HepG2 (cell line): ENCODE measurements around the gene CELSR3. TPM values are rescaled to one million over a fixed set of nuclear protein-coding genes. Genes with fewer than 3 reads are reported as not detected.

Experiments used
- ATAC-seq: fragments of 200-7000 bp; cut with Tn5 transposase; 3 replicates; pipeline ENCODE4 v1.9.1; 2020; ENCODE audit warnings: mild to moderate bottlenecking, moderate library complexity
- BruUV-seq: library from RNA; stranded (reverse); fragments of 400-500 nt; replicated peaks from 2 replicates; lab custom pipeline; 2021; lab: Mats Ljungman, UMichigan
- CTCF ChIA-PET: fragments of 300-600 bp; formaldehyde crosslinking; extraction: SDS; loops from one replicate; lab custom pipeline; 2021; ENCODE audit warnings: low total read pairs, inconsistent platforms, low intra/inter-chr PET ratio; lab: Yijun Ruan, JAX
- POLR2A ChIA-PET: fragments of 350-600 bp; sonication (Branson Sonifier 250); formaldehyde crosslinking; loops from one replicate; lab custom pipeline; 2020; ENCODE audit warnings: antibody characterized with exemption, inconsistent platforms; lab: Yijun Ruan, JAX
- DNase-seq: peaks from one replicate; pipeline ENCODE4 v3.0.0-alpha.2; 2015; ENCODE audit warnings: low spot score
- FAIRE-seq: peaks from 3 replicates; lab custom pipeline; 2011; peaks lifted over from hg19 to GRCh38; lab: Jason Lieb, UNC
- H2AFZ ChIP-seq: one replicate; pipeline ENCODE4 v1.6.1; 2011; ENCODE audit warnings: low read length, inconsistent platforms
- H3K27ac ChIP-seq: fragments of 300-600 bp; 3 replicates; pipeline ENCODE4 v1.8.0; 2011; ENCODE audit warnings: mixed run types, mild to moderate bottlenecking, mixed read lengths, low read length, inconsistent platforms; ENCODE audit not compliant: insufficient read depth; ENCODE audit errors: extremely low read length
- H3K27me3 ChIP-seq, 2 experiments: fragments of 200-600 bp in 1 of 2; 2 replicates in 1 of 2; 3 replicates in 1 of 2; pipeline versions ENCODE4 v1.6.0 to v1.8.0; 2011; ENCODE audit warnings: low read length in 2 of 2, mild to moderate bottlenecking in 2 of 2, moderate library complexity in 2 of 2, inconsistent platforms in 1 of 2; ENCODE audit not compliant: insufficient read depth in 2 of 2, control insufficient read depth in 1 of 2
- H3K36me3 ChIP-seq, 2 experiments: fragments of 200-600 bp in 1 of 2; replicated peaks in 1 of 2; 2 replicates in 1 of 2; 3 replicates in 1 of 2; pipeline versions ENCODE4 v1.5.1 to v1.8.0; 2011; ENCODE audit warnings: low read length in 2 of 2, inconsistent platforms in 1 of 2; ENCODE audit not compliant: insufficient read depth in 2 of 2, control insufficient read depth in 1 of 2
- H3K4me1 ChIP-seq: 2 replicates; pipeline ENCODE4 v1.5.1; 2012; ENCODE audit warnings: low read length, inconsistent platforms; ENCODE audit not compliant: insufficient read depth
- H3K4me2 ChIP-seq: 2 replicates; pipeline ENCODE4 v1.6.0; 2011; ENCODE audit warnings: low read depth, low read length, inconsistent platforms
- H3K4me3 ChIP-seq, 3 experiments: fragments of 200-600 bp in 1 of 3; sonication (generic), shearing (Covaris generic) in 1 of 3; replicated peaks in 1 of 3; 2 replicates each; pipeline ENCODE4 v1.5.1; 2011 to 2016; ENCODE audit warnings: low read length in 3 of 3, inconsistent platforms in 2 of 3, low read depth in 2 of 3, mild to moderate bottlenecking in 2 of 3, control low read depth in 1 of 3, mixed read lengths in 1 of 3; ENCODE audit not compliant: insufficient read depth in 1 of 3
- H3K79me2 ChIP-seq: one replicate; pipeline ENCODE4 v1.6.1; 2011; ENCODE audit warnings: low read length, inconsistent platforms; ENCODE audit not compliant: insufficient read depth
- H3K9ac ChIP-seq: 2 replicates; pipeline ENCODE4 v1.6.0; 2011; ENCODE audit warnings: mild to moderate bottlenecking, low read depth, low read length, inconsistent platforms; ENCODE audit not compliant: insufficient read depth
- H3K9me3 ChIP-seq: 2 replicates; pipeline ENCODE4 v1.5.1; 2012; ENCODE audit warnings: mild to moderate bottlenecking, low read length
- H4K20me1 ChIP-seq: 2 replicates; pipeline ENCODE4 v1.6.0; 2011; ENCODE audit warnings: inconsistent platforms, mild to moderate bottlenecking, low read length, moderate library complexity; ENCODE audit not compliant: insufficient read depth
- ESRRA ChIP-seq: sonication (generic); formaldehyde crosslinking; IDR thresholded peaks from 2 replicates; pipeline ENCODE4 v1.5.1; 2020; ENCODE audit warnings: mild to moderate bottlenecking, low read depth, missing genetic modification reagents
- HMGXB4 ChIP-seq, 2 experiments: sonication (generic) in 1 of 2; formaldehyde crosslinking in 1 of 2; IDR thresholded peaks; 2 replicates each; pipeline versions ENCODE4 v1.4.0 to v1.6.1; 2018 to 2020; ENCODE audit warnings: missing genetic modification reagents in 2 of 2, borderline replicate concordance in 1 of 2, low read depth in 1 of 2, mild to moderate bottlenecking in 1 of 2, missing biosample characterization in 1 of 2
- POLR2A ChIP-seq, 2 experiments: IDR thresholded peaks; 2 replicates each; pipeline ENCODE4 v1.6.1; 2011; ENCODE audit warnings: low read depth in 2 of 2, low read length in 2 of 2, mild to moderate bottlenecking in 1 of 2, moderate library complexity in 1 of 2; ENCODE audit not compliant: insufficient read depth in 1 of 2
- PTBP1 ChIP-seq: fragments of 200-400 bp; formaldehyde crosslinking; IDR thresholded peaks from 2 replicates; pipeline ENCODE4 v1.6.1; 2018; ENCODE audit warnings: low read length, low read depth; ENCODE audit not compliant: poor library complexity, severe bottlenecking
- REPIN1 ChIP-seq: sonication (generic); formaldehyde crosslinking; IDR thresholded peaks from 2 replicates; pipeline ENCODE4 v1.8.0; 2022; ENCODE audit warnings: missing genetic modification reagents, low read depth, mild to moderate bottlenecking, borderline replicate concordance
- ZBED4 ChIP-seq: sonication (generic); formaldehyde crosslinking; IDR thresholded peaks from 2 replicates; pipeline ENCODE4 v1.4.0; 2020; ENCODE audit warnings: missing genetic modification reagents, borderline replicate concordance
- ZNF225 ChIP-seq: sonication (generic); formaldehyde crosslinking; IDR thresholded peaks from 2 replicates; pipeline ENCODE4 v1.4.0; 2020; ENCODE audit warnings: mild to moderate bottlenecking, missing genetic modification reagents
- ZNF275 ChIP-seq: sonication (generic); formaldehyde crosslinking; IDR thresholded peaks from 2 replicates; pipeline ENCODE4 v1.8.0; 2022; ENCODE audit warnings: missing genetic modification reagents, mild to moderate bottlenecking, inconsistent platforms, borderline replicate concordance
- ZNF281 ChIP-seq: sonication (generic); formaldehyde crosslinking; IDR thresholded peaks from 2 replicates; pipeline ENCODE4 v1.4.0; 2020; ENCODE audit warnings: missing genetic modification reagents, borderline replicate concordance
- ZNF382 ChIP-seq: sonication (generic); formaldehyde crosslinking; IDR thresholded peaks from 2 replicates; pipeline ENCODE4 v1.5.0; 2020; ENCODE audit warnings: missing genetic modification reagents, mild to moderate bottlenecking, borderline replicate concordance
- WGBS: methylation state at CpG from one replicate; pipeline ENCODE4 v1.1.6; 2017; ENCODE audit warnings: low lambda C conversion rate; 5-methylcytosine and 5-hydroxymethylcytosine counted together
- in situ Hi-C: cut with HindIII; loops from 2 replicates; pipeline ENCODE4 v1.10.0; 2017; ENCODE audit warnings: low pct_unique_long_range_greater_than_20kb; ENCODE audit not compliant: extremely low pct_ligation_motif_present
- intact Hi-C: fragments of 100-400 bp; cut with micrococcal nuclease; formaldehyde crosslinking; loops from one replicate; pipeline ENCODE4 v1.10.0; 2022; ENCODE audit not compliant: unreplicated experiment
- polyA plus RNA-seq, 8 experiments: library from polyadenylated mRNA; depleted of rRNA in 3 of 8; stranded (reverse) in 7 of 8; unstranded in 1 of 8; fragments of >200 nt; fragmentation: Illumina TruSeq in 4 of 8; extraction: Trizol in 4 of 8; gene quantifications; 2 replicates each; pipeline versions ENCODE4 v1.2.1 to v1.2.3, GENCODE V29; 2011 to 2016; ENCODE audit warnings: low read depth in 4 of 8, missing spikeins in 1 of 8, mixed read lengths in 1 of 8; ENCODE audit not compliant: insufficient read depth in 1 of 8
- total RNA-seq, 5 experiments: library from RNA; depleted of rRNA; stranded (reverse); fragments of >200 nt; fragmentation: Illumina TruSeq; extraction: Trizol; gene quantifications; 2 replicates each; pipeline ENCODE4 v1.2.3, GENCODE V29; 2016; ENCODE audit warnings: low read depth in 1 of 5

Gene CELSR3
- total and polyA plus RNA-seq, 2 of the 13 experiments (the other 11 are each of a cell fraction or from before 2014, with no cell fraction given): 5.4 to 6.7 TPM

- TF ChIP-seq REPIN1 (CRISPR knock-in tag): no peak
Observed at GRCh38 chr3:48596676-48597407, 65.8 kb downstream of the CELSR3 start (continued).

GRCh38 chr3:48596157-48596556 lies 66.5 kb downstream of the CELSR3 start:
- Histone ChIP-seq H3K4me2 (no peak overlapping the region), H2AFZ (no peak overlapping the region), H3K27ac (no peak overlapping the region), H3K9ac (no peak overlapping the region), H3K9me3 (no peaks in the 10 kb centered on the region), H4K20me1 (0 out of 2 replicates have a peak, but pooled peaks cover 8% of the 10 kb centered on the region), H3K79me2 (no peaks in the 10 kb centered on the region), H3K4me3 (no peak overlapping the region), H3K4me1 (peaks cover 35% of the 10 kb centered on the region), H3K36me3 (peaks cover 20 to 35% of the 10 kb centered on the region in 2 experiments; a peak in 4 of 5 replicates), H3K27me3 (no peaks in the 10 kb centered on the region)
- WGBS: 75% methylated on average over 4 of the region's 5 CpGs
- BruUV-seq: no TSS peak
- ATAC-seq (peak; percentile 12), FAIRE-seq (no peak), DNase-seq (no peak)
- in situ Hi-C loops (no loop called here), intact Hi-C loops (no loop called here)
- CTCF ChIA-PET: no interaction called here
- POLR2A ChIA-PET: interaction anchor here (1.3 to 3.3 kb wide), 3 partner anchors 14 to 40 kb away, joined by 4 to 11 read pairs (median 5); partner anchors contain the start of genes SLC26A6 and UQCRC1
- TF ChIP-seq PTBP1 (no peak), ZNF275 (CRISPR knock-in tag) (no peak), POLR2A (IDR thresholded peaks at IDR 0.05; ENCODE audit: insufficient read depth in 1 of 2, low read depth in 2 of 2, low read length in 2 of 2) (0 out of 4 replicates have a peak, but pooled peaks of 1 of the 2 experiments have one; percentile 5), ZNF281 (CRISPR knock-in tag) (no peak), ZBED4 (no peak), ESRRA (CRISPR knock-in tag) (no peak), HMGXB4 (CRISPR knock-in tag; IDR thresholded peaks at IDR 0.05; ENCODE audit: borderline replicate concordance in 1 of 2, low read depth in 1 of 2) (0 out of 4 replicates have a peak, but pooled peaks of 1 of the 2 experiments have one; percentile 26), ZNF225 (CRISPR knock-in tag) (no peak), ZNF382 (0 out of 2 replicates have a peak, but pooled peaks have one; percentile 35)
